OCI-M2 (cell line): ENCODE measurements around the gene ARHGAP20.

Experiments
- DNase-seq: peaks from one replicate; lab custom pipeline; 2025; ENCODE audit not compliant: unreplicated experiment; lab: John Stamatoyannopoulos, UW

Gene ARHGAP20

GRCh38 chr11:110720431-110721275, 8.4 kb upstream of the ARHGAP20 start:
- DNase-seq = no peak

- DNase-seq = no peak
Observed at GRCh38 chr11:110716361-110716760, 4.1 kb upstream of the ARHGAP20 start.

- no peak for DNase-seq
Observed at GRCh38 chr11:110715541-110715940, 3.3 kb upstream of the ARHGAP20 start.

GRCh38 chr11:110713449-110713776, 1.2 kb upstream of the ARHGAP20 start:
- no peak for DNase-seq

GRCh38 chr11:110712659-110713448, 617 bp upstream of the ARHGAP20 start:
- DNase-seq = no peak

GRCh38 chr11:110711448-110711775, 825 bp downstream of the ARHGAP20 start:
- no peak for DNase-seq

- no peak for DNase-seq
Observed at GRCh38 chr11:110710628-110711381, 1.4 kb downstream of the ARHGAP20 start.

GRCh38 chr11:110704210-110704864, 7.9 kb downstream of the ARHGAP20 start:
- no peak for DNase-seq

GRCh38 chr11:110691926-110692325, 20.3 kb downstream of the ARHGAP20 start:
- DNase-seq = no peak

GRCh38 chr11:110689306-110689705, 22.9 kb downstream of the ARHGAP20 start:
- DNase-seq = no peak

GRCh38 chr11:110679323-110679975, 32.8 kb downstream of the ARHGAP20 start:
- no peak for DNase-seq

- no peak for DNase-seq
Observed at GRCh38 chr11:110675548-110675947, 36.7 kb downstream of the ARHGAP20 start.

- DNase-seq = no peak
Observed at GRCh38 chr11:110665689-110666465, 46.4 kb downstream of the ARHGAP20 start.

- DNase-seq = no peak
Observed at GRCh38 chr11:110655967-110656366, 56.3 kb downstream of the ARHGAP20 start.

- no peak for DNase-seq
Observed at GRCh38 chr11:110654456-110654855, 57.8 kb downstream of the ARHGAP20 start.

- DNase-seq = no peak
Observed at GRCh38 chr11:110645253-110645652, 67.0 kb downstream of the ARHGAP20 start.

GRCh38 chr11:110634370-110634769, 77.9 kb downstream of the ARHGAP20 start:
- DNase-seq = no peak

GRCh38 chr11:110631551-110631950, 80.7 kb downstream of the ARHGAP20 start:
- no peak for DNase-seq

- no peak for DNase-seq
Observed at GRCh38 chr11:110629594-110629993, 82.6 kb downstream of the ARHGAP20 start.

GRCh38 chr11:110621826-110622225, 90.4 kb downstream of the ARHGAP20 start:
- no peak for DNase-seq
